ENCODE results near the gene RNF6. TPM values are rescaled to one million over a fixed set of nuclear protein-coding genes. Genes with fewer than 3 reads are reported as not detected.
A peak's percentile ranks its signal among the peaks of the same experiment; 100 is the strongest.

Gene RNF6
- polyA plus RNA-seq, 3 donors, result 8.9 to 20.3 (median 15.0) TPM

GRCh38 chr13:26184791-26185250 lies 37.3 kb downstream of the RNF6 start:
- H3K4me1 Mint-ChIP-seq, result peaks cover 28% of the 10 kb centered on the region
- no peak overlapping the region for H3K27ac ChIP-seq (ENCODE audit: low read depth in 1 of 2, low read length in 2 of 2)
- peaks cover 0 to 2% (median 0%) of the 10 kb centered on the region in 7 donors for H3K9me3 Mint-ChIP-seq
- TF ChIP-seq CTCF (IDR thresholded peaks at IDR 0.05), result peak; percentile 92
- intact Hi-C loops (cut with micrococcal nuclease), result loop anchor here (5.0 to 10.0 kb wide), 6 partner anchors 37 to 512 kb away; partner anchors contain the start of genes CDK8 (in 2 of the 2) and RNF6 (in 1 of the 2)
- no peaks in the 10 kb centered on the region for H4K20me1 ChIP-seq (ENCODE audit: insufficient read depth, low read length)
- no peaks in the 10 kb centered on the region for H3K79me2 ChIP-seq (ENCODE audit: insufficient read depth, low read length)
- no peak overlapping the region for H3K4me2 ChIP-seq (replicated peaks; ENCODE audit: extremely low read depth, low read length, poor library complexity, severe bottlenecking)
- peak; percentile 54 to 64 (median 60) for DNase-seq
- H3K9me3 ChIP-seq (replicated peaks in 1 of 2; ENCODE audit: control insufficient read depth in 1 of 2, insufficient read depth in 1 of 2, low read length in 2 of 2), result no peaks in the 10 kb centered on the region
- peaks cover 0 to 2% of the 10 kb centered on the region in 2 donors for H3K36me3 Mint-ChIP-seq
- no peak overlapping the region for H2AFZ ChIP-seq (ENCODE audit: insufficient read depth, low read depth, low read length, poor library complexity, severe bottlenecking)
- peaks cover 18 to 20% of the 10 kb centered on the region in 2 donors for H3K4me1 ChIP-seq (ENCODE audit: control insufficient read depth in 1 of 2, insufficient read depth in 2 of 2, low read length in 2 of 2)
- 69% methylated on average over 3 of the region's 8 CpGs for WGBS (ENCODE audit: insufficient coverage)
- no peaks in the 10 kb centered on the region for H3K27me3 ChIP-seq (ENCODE audit: control insufficient read depth in 2 of 2, insufficient read depth in 2 of 2, low read length in 2 of 2)
- peak overlapping the region in 3 of 7 donors; percentile 25 to 42 (median 26) for H3K27ac Mint-ChIP-seq
- H3K4me3 Mint-ChIP-seq, result peak overlapping the region in 1 of 2 donors; percentile 4
- no peak overlapping the region for H3K4me3 ChIP-seq (replicated peaks in 1 of 3; ENCODE audit: low read depth in 2 of 3, low read length in 3 of 3)
- H3K36me3 ChIP-seq (replicated peaks in 1 of 2; ENCODE audit: control insufficient read depth in 1 of 2, insufficient read depth in 2 of 2, low read length in 2 of 2), result no peaks in the 10 kb centered on the region
- peaks cover 0 to 5% (median 0%) of the 10 kb centered on the region in 3 donors for H3K27me3 Mint-ChIP-seq (ENCODE audit: low read depth in 3 of 3)
- no peak overlapping the region for H3K9ac ChIP-seq (ENCODE audit: insufficient read depth, low read length, poor library complexity, severe bottlenecking)

- Mint-ChIP-seq H3K27me3 (ENCODE audit: low read depth in 3 of 3) (peaks cover 0 to 5% (median 0%) of the 10 kb centered on the region in 3 donors), H3K9me3 (peaks cover 0 to 2% (median 0%) of the 10 kb centered on the region in 7 donors), H3K36me3 (peaks cover 0 to 2% of the 10 kb centered on the region in 2 donors), H3K4me3 (no peak overlapping the region), H3K4me1 (peaks cover 28% of the 10 kb centered on the region), H3K27ac (no peak overlapping the region)
- Histone ChIP-seq H2AFZ (ENCODE audit: insufficient read depth, low read depth, low read length, poor library complexity, severe bottlenecking) (no peak overlapping the region), H3K36me3 (replicated peaks in 1 of 2; ENCODE audit: control insufficient read depth in 1 of 2, insufficient read depth in 2 of 2, low read length in 2 of 2) (no peaks in the 10 kb centered on the region), H3K9me3 (replicated peaks in 1 of 2; ENCODE audit: control insufficient read depth in 1 of 2, insufficient read depth in 1 of 2, low read length in 2 of 2) (no peaks in the 10 kb centered on the region), H3K79me2 (ENCODE audit: insufficient read depth, low read length) (no peaks in the 10 kb centered on the region), H3K27ac (ENCODE audit: low read depth in 1 of 2, low read length in 2 of 2) (no peak overlapping the region), H3K4me2 (replicated peaks; ENCODE audit: extremely low read depth, low read length, poor library complexity, severe bottlenecking) (no peak overlapping the region), H3K27me3 (ENCODE audit: control insufficient read depth in 2 of 2, insufficient read depth in 2 of 2, low read length in 2 of 2) (no peaks in the 10 kb centered on the region), H3K9ac (ENCODE audit: insufficient read depth, low read length, poor library complexity, severe bottlenecking) (no peak overlapping the region), H4K20me1 (ENCODE audit: insufficient read depth, low read length) (no peaks in the 10 kb centered on the region), H3K4me1 (ENCODE audit: control insufficient read depth in 1 of 2, insufficient read depth in 2 of 2, low read length in 2 of 2) (peaks cover 18 to 20% of the 10 kb centered on the region in 2 donors), H3K4me3 (replicated peaks in 1 of 3; ENCODE audit: low read depth in 2 of 3, low read length in 3 of 3) (no peak overlapping the region)
- no CpG with 5 or more reads among the region's 2 CpGs for WGBS (ENCODE audit: insufficient coverage)
- no peak for DNase-seq
- intact Hi-C loops (cut with micrococcal nuclease), result loop anchor here (5.0 to 10.0 kb wide), 4 partner anchors 71 to 514 kb away; partner anchors contain the start of gene CDK8 (in 1 of the 2)
- TF ChIP-seq CTCF (IDR thresholded peaks at IDR 0.05), result no peak
Observed at GRCh38 chr13:26183416-26183815, 38.7 kb downstream of the RNF6 start.
